ENCODE results near the gene APCDD1. TPM values are rescaled to one million over a fixed set of nuclear protein-coding genes. Genes with fewer than 3 reads are reported as not detected.
"Not testable (repeated sequence)": the region's sequence is repeated elsewhere in the genome, so short reads cannot be mapped to it uniquely, and the experiment has no call there.

The APCDD1 gene
- total RNA-seq, 2 experiments from 2014 or later, result not detected

DNA sequence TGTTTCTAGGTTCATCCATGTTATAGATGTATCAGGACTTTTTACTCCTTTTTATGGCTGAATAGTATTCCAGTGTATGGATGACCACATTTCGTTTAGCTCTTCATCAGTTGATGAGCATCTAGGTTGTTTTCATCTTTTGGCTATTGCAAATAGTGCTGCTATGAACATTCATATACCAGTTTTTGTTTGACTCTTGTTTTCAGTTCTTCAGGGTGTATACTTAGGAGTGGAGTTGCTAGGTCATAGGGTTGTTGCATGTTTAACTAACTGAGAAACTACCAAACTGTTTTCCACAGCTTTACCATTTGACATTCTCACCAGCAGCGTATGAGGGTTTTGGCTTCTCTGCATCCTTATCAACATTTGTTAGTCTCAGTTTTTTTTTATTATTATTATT is 45.6 kb downstream of the APCDD1 start:
- DNase-seq, result no peak
- Mint-ChIP-seq H3K27ac (no peak overlapping the region), H3K27me3 (peaks cover 34% of the 10 kb centered on the region), H3K9me3 (no peaks in the 10 kb centered on the region), H3K4me1 (peaks cover 5% of the 10 kb centered on the region), H3K4me3 (no peak overlapping the region), H3K36me3 (ENCODE audit: low read depth) (no peaks in the 10 kb centered on the region)
- CTCF ChIA-PET, result no interaction called here
- POLR2A ChIA-PET, result no interaction called here

DNA sequence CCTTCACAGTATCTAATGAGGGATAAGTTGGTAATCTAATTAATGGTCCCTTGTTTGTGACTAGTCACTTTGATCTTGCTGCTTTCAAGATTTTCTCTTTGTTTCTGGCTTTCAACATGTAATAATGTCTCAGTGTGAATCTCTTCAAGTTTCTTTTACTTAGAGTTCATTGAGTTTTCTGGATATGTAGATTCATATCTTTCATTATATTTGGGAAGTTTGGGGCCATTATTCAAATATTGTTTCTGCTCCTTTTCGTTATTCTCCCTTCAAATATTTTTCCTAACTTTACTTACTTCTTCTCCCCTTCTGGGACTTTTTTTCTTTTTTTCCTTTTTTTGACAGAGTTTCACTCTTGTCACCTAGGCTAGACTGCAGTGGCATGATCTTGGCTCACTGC is 50.3 kb downstream of the APCDD1 start:
- no peak overlapping the region for H3K27ac Mint-ChIP-seq
- H3K4me1 Mint-ChIP-seq, result no peaks in the 10 kb centered on the region
- DNase-seq, result no peak
- no peak overlapping the region for H3K4me3 Mint-ChIP-seq
- POLR2A ChIA-PET, result no interaction called here
- H3K9me3 Mint-ChIP-seq, result peaks cover 9% of the 10 kb centered on the region
- no peaks in the 10 kb centered on the region for H3K36me3 Mint-ChIP-seq (ENCODE audit: low read depth)
- CTCF ChIA-PET, result no interaction called here
- peaks cover 21% of the 10 kb centered on the region for H3K27me3 Mint-ChIP-seq

- H3K9me3 Mint-ChIP-seq; H3K36me3 Mint-ChIP-seq (ENCODE audit: low read depth); DNase-seq; POLR2A ChIA-PET; H3K4me3 Mint-ChIP-seq; CTCF ChIA-PET; H3K27ac Mint-ChIP-seq; H3K4me1 Mint-ChIP-seq: not testable (repeated sequence)
- H3K27me3 Mint-ChIP-seq, result peaks cover 21% of the 10 kb centered on the region
These were observed 51.5 kb downstream of the APCDD1 start for GRCh38 chr18:10505892-10506291.

GRCh38 chr18:10508591-10508990 is 54.2 kb downstream of the APCDD1 start:
- DNase-seq, result no peak
- H3K27me3 Mint-ChIP-seq, result peaks cover 6% of the 10 kb centered on the region
- H3K4me3 Mint-ChIP-seq, result no peak overlapping the region
- no peak overlapping the region for H3K27ac Mint-ChIP-seq
- peaks cover 9% of the 10 kb centered on the region for H3K9me3 Mint-ChIP-seq
- CTCF ChIA-PET, result no interaction called here
- no peaks in the 10 kb centered on the region for H3K36me3 Mint-ChIP-seq (ENCODE audit: low read depth)
- no peaks in the 10 kb centered on the region for H3K4me1 Mint-ChIP-seq
- POLR2A ChIA-PET, result no interaction called here

GRCh38 chr18:10511236-10511635 is 56.8 kb downstream of the APCDD1 start:
- Mint-ChIP-seq H3K4me1 (no peaks in the 10 kb centered on the region), H3K27ac (no peak overlapping the region), H3K27me3 (peaks cover 17% of the 10 kb centered on the region), H3K36me3 (ENCODE audit: low read depth) (no peaks in the 10 kb centered on the region), H3K4me3 (no peak overlapping the region), H3K9me3 (peaks cover 9% of the 10 kb centered on the region)
- CTCF ChIA-PET, result no interaction called here
- POLR2A ChIA-PET, result no interaction called here
- no peak for DNase-seq

- no peaks in the 10 kb centered on the region for H3K9me3 Mint-ChIP-seq
- ChIA-PET POLR2A (interaction anchor here (1.2 kb wide), 1 partner anchor 12 kb away, joined by 3 read pairs; the partner anchor contains the start of gene NAPG), CTCF (no interaction called here)
- no peak overlapping the region for H3K4me3 Mint-ChIP-seq
- H3K36me3 Mint-ChIP-seq (ENCODE audit: low read depth), result no peaks in the 10 kb centered on the region
- peaks cover 36% of the 10 kb centered on the region for H3K27me3 Mint-ChIP-seq
- no peak overlapping the region for H3K27ac Mint-ChIP-seq
- no peak for DNase-seq
- H3K4me1 Mint-ChIP-seq, result peaks cover under 1% of the 10 kb centered on the region
These were observed 59.6 kb downstream of the APCDD1 start for GRCh38 chr18:10514082-10514481.

- no peak for DNase-seq
- ChIA-PET POLR2A (interaction anchor here (1.2 kb wide), 1 partner anchor 11 kb away, joined by 3 read pairs; the partner anchor contains the start of gene NAPG), CTCF (no interaction called here)
- H3K4me1 Mint-ChIP-seq, result peaks cover 3% of the 10 kb centered on the region
- peaks cover 41% of the 10 kb centered on the region for H3K27me3 Mint-ChIP-seq
- no peak overlapping the region for H3K4me3 Mint-ChIP-seq
- no peaks in the 10 kb centered on the region for H3K9me3 Mint-ChIP-seq
- no peak overlapping the region for H3K27ac Mint-ChIP-seq
- no peaks in the 10 kb centered on the region for H3K36me3 Mint-ChIP-seq (ENCODE audit: low read depth)
These were observed 60.2 kb downstream of the APCDD1 start for GRCh38 chr18:10514601-10515000.

DNA sequence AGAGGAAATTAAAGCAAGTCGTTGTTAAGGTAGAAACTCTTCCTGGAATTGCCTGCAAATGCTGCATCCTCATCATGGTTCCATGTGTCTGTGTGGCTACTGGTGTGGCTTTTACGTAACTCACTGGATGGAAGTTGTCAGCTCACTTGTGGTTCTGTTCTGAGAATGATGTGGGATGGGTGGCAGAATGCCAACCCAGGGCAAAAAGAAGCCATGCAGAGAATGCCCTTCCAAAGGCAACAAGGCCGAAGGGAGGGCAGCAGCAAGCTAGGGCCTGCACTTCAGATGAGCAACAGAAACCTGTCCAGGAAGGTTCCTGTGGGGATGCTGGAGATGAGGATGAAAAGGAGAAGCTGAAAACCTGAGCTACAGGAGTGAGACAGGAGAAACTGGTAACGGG is 61.0 kb downstream of the APCDD1 start:
- peaks cover 45% of the 10 kb centered on the region for H3K27me3 Mint-ChIP-seq
- no peaks in the 10 kb centered on the region for H3K36me3 Mint-ChIP-seq (ENCODE audit: low read depth)
- no peak for DNase-seq
- CTCF ChIA-PET, result no interaction called here
- no peak overlapping the region for H3K27ac Mint-ChIP-seq
- POLR2A ChIA-PET, result no interaction called here
- no peaks in the 10 kb centered on the region for H3K9me3 Mint-ChIP-seq
- no peak overlapping the region for H3K4me3 Mint-ChIP-seq
- H3K4me1 Mint-ChIP-seq, result peaks cover 7% of the 10 kb centered on the region

DNA sequence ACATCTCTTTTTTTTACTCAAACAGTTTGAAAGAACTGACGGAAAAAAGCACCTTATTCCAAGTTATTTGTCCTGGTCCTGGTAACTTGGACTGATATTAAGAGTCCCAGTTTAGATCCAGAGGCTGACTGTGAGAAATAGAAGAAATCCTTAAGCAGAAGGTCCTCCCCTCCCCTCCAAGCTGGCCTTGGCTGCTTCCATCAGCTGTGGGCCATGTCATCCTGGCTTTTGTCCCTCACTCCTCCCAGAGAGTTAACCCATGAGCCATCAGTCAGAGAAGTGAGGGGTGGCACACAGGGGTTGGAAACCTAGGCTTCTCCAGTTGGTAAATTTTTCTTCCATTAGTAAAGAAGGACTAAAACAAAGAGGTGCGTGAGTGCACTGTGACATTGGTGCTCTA is 61.6 kb downstream of the APCDD1 start:
- Mint-ChIP-seq H3K4me3 (no peak overlapping the region), H3K27me3 (peaks cover 45% of the 10 kb centered on the region)

GRCh38 chr18:10518595-10519255 is 64.3 kb downstream of the APCDD1 start:
- Mint-ChIP-seq H3K27me3 (peaks cover 52% of the 10 kb centered on the region), H3K4me3 (no peak overlapping the region), H3K36me3 (ENCODE audit: low read depth) (no peaks in the 10 kb centered on the region), H3K9me3 (no peaks in the 10 kb centered on the region), H3K4me1 (peaks cover 7% of the 10 kb centered on the region), H3K27ac (no peak overlapping the region)
- CTCF ChIA-PET, result interaction anchor here (1.2 to 3.1 kb wide), 3 partner anchors 17 to 547 kb away, joined by 3 to 25 read pairs (median 3); no protein-coding TSS in a partner anchor
- POLR2A ChIA-PET, result no interaction called here
- DNase-seq, result no peak

More for the DNA sequence above, 61.6 kb downstream of the APCDD1 start:
- Mint-ChIP-seq H3K27ac (no peak overlapping the region), H3K9me3 (no peaks in the 10 kb centered on the region), H3K4me1 (peaks cover 7% of the 10 kb centered on the region), H3K36me3 (ENCODE audit: low read depth) (no peaks in the 10 kb centered on the region)
- ChIA-PET POLR2A (no interaction called here), CTCF (interaction anchor here (1.8 kb wide), 1 partner anchor 25 kb away, joined by 4 read pairs; no protein-coding TSS in a partner anchor)
- DNase-seq, result no peak

GRCh38 chr18:10519366-10519765 is 64.9 kb downstream of the APCDD1 start:
- Mint-ChIP-seq H3K9me3 (no peaks in the 10 kb centered on the region), H3K27me3 (peaks cover 52% of the 10 kb centered on the region), H3K4me1 (peaks cover 8% of the 10 kb centered on the region), H3K27ac (no peak overlapping the region), H3K36me3 (ENCODE audit: low read depth) (no peaks in the 10 kb centered on the region), H3K4me3 (no peak overlapping the region)
- POLR2A ChIA-PET, result no interaction called here
- CTCF ChIA-PET, result interaction anchor here (1.0 to 3.1 kb wide), 2 partner anchors 16 to 548 kb away, joined by 4 to 25 read pairs; no protein-coding TSS in a partner anchor
- DNase-seq, result no peak

DNA sequence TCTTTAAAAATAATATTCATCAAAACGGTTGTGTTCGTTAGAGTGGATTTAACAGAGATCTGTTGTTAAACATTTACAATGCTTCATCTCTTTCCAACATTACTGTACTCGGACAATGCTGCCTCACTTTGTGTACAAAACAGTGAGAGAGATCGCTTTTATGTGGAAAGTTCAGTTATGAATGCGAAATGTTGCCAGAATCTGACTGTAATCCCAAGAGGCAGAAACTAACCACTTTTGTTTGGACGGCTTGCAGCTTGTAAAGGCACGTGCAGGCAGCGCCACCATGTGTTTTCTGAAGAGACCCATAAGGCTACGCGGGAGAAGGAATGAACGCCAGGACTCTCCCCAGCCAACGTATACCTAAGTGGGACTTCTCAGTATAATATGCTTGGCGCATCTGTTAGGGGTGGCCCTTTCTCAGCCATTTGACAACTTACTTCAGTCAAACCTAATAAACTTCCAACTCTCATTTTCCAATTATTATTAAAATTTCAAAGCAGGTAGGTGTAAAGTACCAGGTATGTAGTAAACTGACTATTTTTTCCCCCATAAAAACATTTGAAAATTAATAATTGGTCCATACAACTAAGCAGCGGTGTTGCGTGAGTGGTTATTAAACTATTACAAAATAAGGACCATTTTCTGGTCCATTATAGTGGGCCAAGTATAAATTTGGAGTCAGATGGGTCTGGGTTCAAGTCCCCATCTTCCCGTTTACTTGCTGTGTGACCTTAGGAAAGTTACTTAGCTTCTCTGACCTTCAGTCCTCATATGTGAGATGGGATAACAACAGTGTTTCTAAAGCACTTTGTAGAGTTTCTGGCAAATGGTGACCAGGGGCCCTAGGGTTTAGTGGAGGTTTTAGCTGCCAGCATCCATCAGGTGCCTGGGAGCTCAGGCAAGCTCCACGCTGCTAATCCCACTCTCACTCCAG is 65.8 kb downstream of the APCDD1 start:
- CTCF ChIA-PET, result interaction anchor here (1.0 to 3.1 kb wide), 2 partner anchors 15 to 549 kb away, joined by 4 to 25 read pairs; no protein-coding TSS in a partner anchor

GRCh38 chr18:10521566-10521965 is 67.1 kb downstream of the APCDD1 start:
- Mint-ChIP-seq H3K4me3 (no peak overlapping the region), H3K4me1 (peaks cover 22% of the 10 kb centered on the region), H3K36me3 (ENCODE audit: low read depth) (peaks cover 2% of the 10 kb centered on the region), H3K27ac (no peak overlapping the region), H3K9me3 (no peaks in the 10 kb centered on the region), H3K27me3 (peaks cover 39% of the 10 kb centered on the region)
- no peak for DNase-seq
- CTCF ChIA-PET, result no interaction called here
- POLR2A ChIA-PET, result no interaction called here

More for the DNA sequence above, 65.8 kb downstream of the APCDD1 start:
- Mint-ChIP-seq H3K36me3 (ENCODE audit: low read depth) (no peaks in the 10 kb centered on the region), H3K27me3 (peaks cover 46% of the 10 kb centered on the region), H3K4me1 (peaks cover 17% of the 10 kb centered on the region), H3K9me3 (no peaks in the 10 kb centered on the region), H3K4me3 (no peak overlapping the region), H3K27ac (no peak overlapping the region)
- DNase-seq, result peak; percentile 65
- POLR2A ChIA-PET, result no interaction called here

Measured in activated CD4-positive, alpha-beta memory T cell treated with anti-CD3 and anti-CD28 coated beads, Interleukin-2, amount 10 ng/mL, durations not matched to agents 7 days and 5 days (primary cell).